NCI-H2196 (cell line): Measurements from ENCODE around the gene ZNF300.
"Not testable (repeated sequence)": the region's sequence is repeated elsewhere in the genome, so short reads cannot be mapped to it uniquely, and the experiment has no call there.

Experiments
- DNase-seq: peaks from one replicate; lab custom pipeline; 2025; ENCODE audit not compliant: unreplicated experiment; lab: John Stamatoyannopoulos, UW

ZNF300 gene

DNA sequence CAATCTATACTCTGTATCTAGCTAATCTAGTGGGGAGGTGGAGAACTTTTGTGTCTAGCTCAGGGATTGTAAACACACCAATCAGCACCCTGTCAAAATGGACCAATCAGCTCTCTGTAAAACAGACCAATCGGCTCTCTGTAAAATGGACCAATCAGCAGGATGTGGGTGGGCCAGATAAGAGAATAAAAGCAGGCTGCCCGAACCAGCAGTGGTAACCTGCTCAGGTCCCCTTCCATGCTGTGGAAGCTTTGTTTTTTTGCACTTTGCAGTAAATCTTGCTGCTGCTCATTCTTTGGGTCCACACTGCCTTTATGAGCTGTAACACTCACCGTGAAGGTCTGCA, 58.5 kb downstream of the ZNF300 start, which contains the start of gene IRGM:
TSS of gene IRGM (plus strand) at position 214 of the 346 bp plus-strand sequence. CDS start 1,603 bp downstream, outside the sequence.
- DNase-seq, result not testable (repeated sequence)

GRCh38 chr5:150845185-150845859, 59.5 kb downstream of the ZNF300 start:
- DNase-seq, result not testable (repeated sequence)
